ENCODE measurements around the gene AGAP1.

Gene AGAP1

GRCh38 chr2:235492850-235493344, 946 bp upstream of the AGAP1 start:
- DNase-seq = no peak

GRCh38 chr2:235493402-235493774, 455 bp upstream of the AGAP1 start:
- no peak for DNase-seq

- no peak for DNase-seq
These were observed 1.0 kb downstream of the AGAP1 start for GRCh38 chr2:235494716-235495372.

DNA sequence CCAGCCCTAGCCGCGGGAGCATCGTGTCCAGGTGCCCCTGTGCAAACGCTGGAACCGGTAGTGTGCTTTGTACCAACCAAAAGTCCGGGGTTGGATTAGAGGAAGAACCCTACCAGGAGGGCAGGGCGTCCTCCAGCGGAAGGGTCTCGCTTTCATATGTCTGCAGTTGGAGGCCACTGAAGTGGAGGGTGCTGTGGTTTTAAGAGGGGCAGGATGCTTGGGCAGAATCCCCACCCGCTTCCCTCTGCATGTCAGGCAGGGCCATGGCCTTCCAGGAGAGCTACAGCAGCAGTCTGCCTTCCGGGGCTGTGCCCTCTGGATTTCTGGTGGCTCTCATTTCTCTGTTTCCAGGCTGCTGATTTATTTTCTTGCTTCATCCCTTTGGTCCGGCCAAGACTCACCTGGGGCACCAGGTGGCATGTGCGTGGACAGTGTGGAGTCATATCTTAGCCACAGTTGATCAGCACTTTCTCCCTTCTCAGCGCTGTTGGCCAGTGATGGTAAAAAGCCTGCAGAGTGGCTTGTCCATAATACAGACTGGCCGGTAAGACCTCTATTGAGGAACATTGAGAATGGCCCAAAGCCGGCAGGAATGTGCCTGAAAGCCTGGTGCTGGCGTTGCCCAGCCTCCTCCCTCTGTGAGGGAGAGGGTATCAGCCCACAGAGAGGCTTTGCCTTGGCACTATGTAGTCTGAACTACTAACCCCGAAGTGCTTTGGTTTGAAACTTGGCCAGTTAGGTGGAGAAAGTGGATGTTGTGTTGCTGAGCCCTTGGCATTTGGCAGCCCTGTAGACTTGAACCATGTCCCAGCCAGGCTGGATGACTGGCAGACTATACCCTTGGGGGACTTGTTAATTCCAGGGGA, 1.8 kb downstream of the AGAP1 start:
- peak; percentile 8 for DNase-seq

- no peak for DNase-seq
These were observed 2.4 kb downstream of the AGAP1 start for GRCh38 chr2:235496239-235496621.

GRCh38 chr2:235497096-235497495, 3.3 kb downstream of the AGAP1 start:
- no peak for DNase-seq

GRCh38 chr2:235498541-235498940, 4.7 kb downstream of the AGAP1 start:
- no peak for DNase-seq

DNA sequence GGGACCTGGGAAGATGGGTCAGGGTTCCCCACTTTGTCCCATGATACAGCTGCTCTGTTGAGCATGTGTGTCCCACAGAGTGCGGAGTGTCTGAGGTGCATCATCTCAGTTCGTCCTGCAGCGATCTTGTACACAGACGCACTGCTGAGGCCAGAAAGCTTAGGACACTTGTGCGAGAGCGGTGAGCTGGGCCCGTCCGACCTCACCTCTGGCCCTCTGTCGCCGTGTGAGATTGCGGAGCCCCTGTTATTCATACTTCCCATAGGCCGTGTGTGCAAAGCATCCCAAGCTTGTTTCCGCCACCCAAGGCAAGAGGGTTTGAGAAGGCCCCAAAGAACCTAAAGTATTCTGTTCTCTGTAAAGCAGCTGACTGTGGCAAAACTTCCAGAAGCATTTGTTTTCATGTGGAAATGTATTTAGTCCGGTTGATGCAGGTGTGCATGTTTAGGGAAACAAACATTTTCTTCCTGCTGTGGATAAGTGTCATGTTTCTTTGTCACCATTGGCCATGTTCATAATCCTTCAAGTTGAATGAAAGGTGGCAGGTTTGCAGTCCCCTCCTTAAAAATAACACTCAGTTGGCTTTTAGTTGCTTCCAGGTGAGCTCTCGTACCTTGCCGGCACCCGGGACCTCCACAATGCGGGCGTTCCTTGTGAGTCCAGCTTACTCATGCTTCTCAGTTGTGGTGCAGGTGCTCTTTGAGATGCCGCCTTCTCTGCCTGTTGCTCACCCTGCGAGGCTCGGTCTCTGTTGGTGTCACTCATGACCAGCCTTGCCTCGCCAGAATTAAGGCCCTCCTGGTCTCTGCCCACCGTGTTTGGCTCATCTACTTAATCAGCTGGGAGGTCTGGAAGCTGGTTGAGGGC, 5.3 kb downstream of the AGAP1 start:
- no peak for DNase-seq

DNA sequence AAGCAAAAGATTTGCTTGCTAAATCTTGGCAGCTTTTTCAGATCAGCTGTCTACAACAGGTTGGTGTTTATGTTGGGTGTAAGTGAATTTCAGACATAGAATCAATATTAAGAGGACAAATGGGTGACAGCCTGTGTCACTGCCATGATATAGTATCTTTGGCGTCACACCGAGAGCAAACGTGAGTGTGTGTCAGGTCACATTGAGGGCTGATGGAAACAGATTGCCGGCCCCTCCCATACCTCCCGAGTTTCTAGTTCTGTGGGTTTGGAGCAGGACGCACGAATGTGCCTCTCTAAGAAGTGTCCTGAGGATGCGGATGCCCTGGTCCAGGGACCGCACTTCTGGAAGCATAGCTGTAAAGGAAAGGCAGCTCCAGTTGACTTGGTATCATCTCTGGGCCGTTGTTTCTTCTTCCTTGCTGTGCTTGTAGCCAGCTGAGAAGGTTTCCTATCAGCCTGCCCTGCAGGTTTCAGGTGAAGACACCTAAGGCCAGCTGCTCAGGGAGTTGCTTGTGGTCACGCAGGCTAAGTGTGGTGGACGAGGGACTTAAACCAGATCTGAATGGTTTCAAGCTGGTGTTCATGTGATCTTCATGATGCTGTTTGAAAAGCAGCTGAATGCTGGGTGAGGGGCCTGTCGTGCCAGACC, 6.4 kb downstream of the AGAP1 start:
- no peak for DNase-seq

GRCh38 chr2:235500761-235501672, 7.2 kb downstream of the AGAP1 start:
- no peak for DNase-seq

DNA sequence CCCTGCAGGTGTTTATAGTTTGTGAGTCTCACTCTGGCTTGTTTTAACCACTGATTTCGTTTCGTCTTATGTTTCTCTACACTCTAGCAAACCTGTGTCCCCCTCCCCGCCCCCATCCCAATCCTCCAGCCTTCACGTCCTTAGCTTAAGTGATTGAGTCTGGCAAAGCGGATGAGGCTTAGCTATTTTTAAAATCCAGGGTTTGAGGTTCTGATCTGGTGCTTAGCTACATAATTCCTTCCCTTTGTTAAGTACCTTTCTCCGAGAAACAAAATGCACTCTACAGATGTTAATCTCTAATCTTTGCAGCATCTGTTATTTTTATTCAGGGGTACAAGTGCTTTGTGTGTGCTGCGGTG, 7.8 kb downstream of the AGAP1 start:
- peak; percentile 49 for DNase-seq

DNA sequence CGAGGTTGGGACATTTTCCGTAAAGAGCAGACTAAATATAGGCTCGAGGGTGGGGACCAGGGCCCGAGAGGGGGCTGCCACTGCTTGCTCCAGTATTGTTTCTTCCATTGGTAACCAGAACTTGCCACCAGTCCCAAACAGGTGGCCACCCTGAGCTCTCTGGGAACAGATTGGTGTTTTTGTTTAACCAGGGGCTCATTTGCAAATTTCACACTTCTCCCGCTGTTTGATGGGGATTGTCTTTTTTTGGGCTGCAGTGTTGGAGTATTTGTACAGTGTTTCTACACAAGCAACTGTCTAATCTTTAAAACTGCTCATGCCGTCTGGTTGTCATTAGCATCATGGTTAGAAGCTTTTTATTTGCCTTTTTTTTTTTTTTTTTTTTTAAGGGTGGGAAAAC, 8.5 kb downstream of the AGAP1 start:
- peak; percentile 18 for DNase-seq

- DNase-seq = peak; percentile 5
These were observed 10.8 kb downstream of the AGAP1 start for GRCh38 chr2:235504441-235505180.

GRCh38 chr2:235505181-235505741, 11.4 kb downstream of the AGAP1 start:
- DNase-seq = no peak

DNA sequence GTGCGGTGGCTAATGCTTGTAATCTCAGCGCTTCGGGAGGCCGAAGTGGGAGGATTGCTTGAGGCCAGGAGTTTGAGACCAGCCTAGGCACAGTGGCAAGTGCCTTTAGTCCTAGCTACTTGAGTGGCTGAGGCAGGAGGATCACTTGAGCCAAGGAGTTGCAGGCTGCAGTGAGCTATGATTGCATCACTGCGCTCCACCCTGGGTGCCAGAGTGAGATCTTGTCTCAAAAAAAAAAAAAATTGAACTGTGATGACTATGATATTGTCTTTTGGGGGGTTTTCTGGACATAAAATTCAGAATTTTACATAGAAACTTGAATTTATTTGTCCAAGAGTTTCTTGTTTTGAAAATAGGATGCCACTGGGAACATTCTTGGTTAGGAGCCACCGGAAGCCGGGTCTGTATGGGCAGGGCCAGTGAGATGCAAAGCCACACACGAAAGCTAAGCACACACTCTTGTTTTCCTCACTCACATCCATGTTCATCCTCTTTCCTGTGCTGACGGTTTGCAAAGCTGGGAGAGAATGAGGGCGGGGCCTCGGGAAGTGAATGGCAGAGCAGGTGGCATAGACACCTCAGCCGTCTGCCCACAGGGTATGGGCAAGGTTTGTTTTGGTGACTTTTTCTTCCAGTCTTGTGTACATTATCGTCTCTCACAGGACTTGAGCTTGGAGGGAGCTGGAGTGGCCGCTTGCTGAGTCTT, 12.6 kb downstream of the AGAP1 start:
- DNase-seq = peak; percentile 69

DNA sequence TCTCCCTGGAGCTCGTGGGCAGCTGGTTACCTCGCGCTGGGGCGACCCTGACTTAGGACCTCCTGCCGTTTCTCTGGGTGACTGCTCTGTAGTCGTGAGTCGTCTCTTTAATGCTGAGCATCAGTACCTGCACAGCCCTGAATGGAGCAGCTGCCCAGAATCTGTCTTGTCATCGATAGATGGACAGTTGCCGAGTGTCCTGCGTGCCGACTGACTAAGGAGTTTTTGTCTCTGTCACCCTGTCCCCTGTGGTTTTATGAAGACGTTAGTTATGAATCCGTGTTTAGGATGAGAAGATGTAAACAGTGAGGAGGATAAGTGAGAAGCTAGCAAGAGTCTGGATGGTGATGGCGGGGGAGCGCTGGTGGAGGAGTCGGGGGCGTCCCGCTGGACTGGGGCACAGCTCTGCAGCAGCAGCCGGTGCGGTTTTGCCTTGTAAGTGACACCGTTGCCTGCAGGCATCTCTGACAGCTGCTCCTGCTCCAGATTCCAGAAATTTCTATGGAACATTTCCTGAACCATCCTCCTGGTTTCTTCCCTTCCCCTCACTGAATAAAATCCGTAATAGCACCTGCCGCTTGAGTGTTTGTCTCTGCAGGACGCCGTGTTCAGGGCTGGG, 13.3 kb downstream of the AGAP1 start:
- no peak for DNase-seq

DNA sequence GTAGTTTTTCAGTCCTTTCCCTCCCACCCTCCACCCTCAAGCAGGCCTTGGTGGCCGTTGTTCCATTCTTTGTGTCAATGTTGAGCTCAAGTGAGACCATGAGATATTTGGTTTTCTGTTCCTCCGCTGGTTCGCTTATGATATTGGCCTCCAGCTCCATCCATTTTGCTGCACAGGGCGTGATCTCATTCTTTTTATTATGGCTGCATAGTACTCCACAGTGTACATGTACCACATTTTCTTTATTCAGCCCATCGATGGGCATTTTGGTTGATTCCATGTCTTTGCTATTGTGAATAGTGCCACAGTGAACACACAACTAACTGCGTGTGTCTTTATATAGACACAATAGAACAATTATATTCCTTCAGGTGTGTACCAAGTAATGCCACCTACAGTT, 14.1 kb downstream of the AGAP1 start:
- no peak for DNase-seq

DNA sequence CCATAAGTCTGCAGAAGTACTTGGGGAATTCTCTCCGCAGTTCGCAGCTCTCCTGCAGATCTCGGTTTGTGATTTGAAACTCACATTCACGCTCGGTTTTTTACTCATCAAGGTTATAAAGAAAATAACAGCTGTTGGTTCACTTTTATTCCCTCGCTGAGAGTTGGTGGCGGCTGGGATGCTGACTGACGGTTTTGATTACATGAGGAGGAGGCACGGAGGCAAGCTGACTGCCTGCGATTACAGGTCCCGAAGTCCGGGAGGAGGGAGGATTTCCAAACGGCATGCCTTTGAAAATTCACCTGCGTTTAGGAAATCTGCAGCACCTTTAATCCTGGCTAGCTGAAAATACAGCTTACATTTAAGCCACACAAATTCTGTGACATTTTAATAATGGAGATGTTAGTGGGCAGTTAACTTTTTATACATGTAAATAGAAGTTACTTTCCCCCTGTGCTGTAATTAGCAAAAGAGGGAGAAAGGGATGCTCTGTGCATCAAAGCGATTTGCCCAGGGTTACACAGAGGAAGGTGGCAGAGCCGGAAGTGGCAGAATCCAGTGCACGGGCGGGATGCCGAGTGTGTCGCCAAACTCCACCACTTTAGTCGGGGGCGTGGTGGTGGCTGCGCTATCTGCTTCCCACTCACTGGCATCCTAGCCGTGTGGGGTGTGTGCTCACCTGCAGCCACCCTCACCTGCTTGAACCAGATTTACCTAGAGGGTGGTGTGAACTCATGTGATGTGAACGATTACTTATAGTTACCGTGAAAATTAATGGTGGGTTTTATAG, 14.7 kb downstream of the AGAP1 start:
- peak; percentile 48 for DNase-seq

GRCh38 chr2:235510318-235510717, 16.5 kb downstream of the AGAP1 start:
- no peak for DNase-seq
